ENCODE measurements around the gene SCIN.

- TF ChIP-seq, protein P1, sequence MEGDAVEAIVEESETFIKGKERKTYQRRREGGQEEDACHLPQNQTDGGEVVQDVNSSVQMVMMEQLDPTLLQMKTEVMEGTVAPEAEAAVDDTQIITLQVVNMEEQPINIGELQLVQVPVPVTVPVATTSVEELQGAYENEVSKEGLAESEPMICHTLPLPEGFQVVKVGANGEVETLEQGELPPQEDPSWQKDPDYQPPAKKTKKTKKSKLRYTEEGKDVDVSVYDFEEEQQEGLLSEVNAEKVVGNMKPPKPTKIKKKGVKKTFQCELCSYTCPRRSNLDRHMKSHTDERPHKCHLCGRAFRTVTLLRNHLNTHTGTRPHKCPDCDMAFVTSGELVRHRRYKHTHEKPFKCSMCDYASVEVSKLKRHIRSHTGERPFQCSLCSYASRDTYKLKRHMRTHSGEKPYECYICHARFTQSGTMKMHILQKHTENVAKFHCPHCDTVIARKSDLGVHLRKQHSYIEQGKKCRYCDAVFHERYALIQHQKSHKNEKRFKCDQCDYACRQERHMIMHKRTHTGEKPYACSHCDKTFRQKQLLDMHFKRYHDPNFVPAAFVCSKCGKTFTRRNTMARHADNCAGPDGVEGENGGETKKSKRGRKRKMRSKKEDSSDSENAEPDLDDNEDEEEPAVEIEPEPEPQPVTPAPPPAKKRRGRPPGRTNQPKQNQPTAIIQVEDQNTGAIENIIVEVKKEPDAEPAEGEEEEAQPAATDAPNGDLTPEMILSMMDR (IDR thresholded peaks at IDR 0.05), result no peak
- no peak for TF ChIP-seq ZFX (IDR thresholded peaks at IDR 0.05; ENCODE audit: borderline replicate concordance)
Observed at GRCh38 chr7:12619461-12620069, 49.0 kb downstream of the SCIN start.
